Esophagus (tissue), 2 donors: ENCODE data around the gene RPS28. TPM values are rescaled to one million over a fixed set of nuclear protein-coding genes. Genes with fewer than 3 reads are reported as not detected.
"Not testable (repeated sequence)": the region's sequence is repeated elsewhere in the genome, so short reads cannot be mapped to it uniquely, and the experiment has no call there.

Experiments
- H3K27ac ChIP-seq, 2 donors: one replicate each; pipeline ENCODE4 v1.5.1; 2013; ENCODE audit warnings: low read depth in 2 of 2, mild to moderate bottlenecking in 2 of 2, inconsistent platforms in 1 of 2, low read length in 1 of 2, moderate library complexity in 1 of 2
- H3K27me3 ChIP-seq, 2 donors: one replicate each; pipeline ENCODE4 v1.6.1; 2013; ENCODE audit warnings: low read length in 2 of 2, control low read depth in 1 of 2, mild to moderate bottlenecking in 1 of 2; ENCODE audit not compliant: insufficient read depth in 2 of 2, control insufficient read depth in 1 of 2
- H3K36me3 ChIP-seq, 2 donors: one replicate each; pipeline ENCODE4 v1.6.1; 2013; ENCODE audit warnings: low read length in 1 of 2; ENCODE audit not compliant: control insufficient read depth in 2 of 2, insufficient read depth in 2 of 2
- H3K4me1 ChIP-seq, 2 donors: one replicate each; pipeline ENCODE4 v1.6.1; 2013; ENCODE audit warnings: low read length in 1 of 2; ENCODE audit not compliant: control insufficient read depth in 2 of 2, insufficient read depth in 2 of 2
- H3K4me3 ChIP-seq, 2 donors: one replicate each; pipeline ENCODE4 v1.5.1; 2013; ENCODE audit warnings: low read length in 2 of 2, mild to moderate bottlenecking in 2 of 2, low read depth in 1 of 2, moderate library complexity in 1 of 2
- H3K9me3 ChIP-seq, 2 donors: one replicate each; pipeline ENCODE4 v1.6.1; 2013; ENCODE audit warnings: mild to moderate bottlenecking in 2 of 2, low read depth in 1 of 2, low read length in 1 of 2, moderate library complexity in 1 of 2; ENCODE audit not compliant: control insufficient read depth in 2 of 2, insufficient read depth in 1 of 2
- WGBS, 2 donors: extraction: QIAGEN DNeasy Blood & Tissue Kit; methylation state at CpG; one replicate each; pipeline ENCODE4 v1.1.7; 2013; 5-methylcytosine and 5-hydroxymethylcytosine counted together
- polyA plus RNA-seq, 2 donors: library from polyadenylated mRNA; stranded (reverse); fragments of 200-250 nt; gene quantifications; one replicate each; pipeline ENCODE4 v1.2.3, GENCODE V29; 2013
- donor health status: healthy with polysubstance abuse.
- donor health status: Bipolar disorder and iron deficiency.

RPS28 gene
- polyA plus RNA-seq, 2 donors: 725 to 804 TPM

DNA sequence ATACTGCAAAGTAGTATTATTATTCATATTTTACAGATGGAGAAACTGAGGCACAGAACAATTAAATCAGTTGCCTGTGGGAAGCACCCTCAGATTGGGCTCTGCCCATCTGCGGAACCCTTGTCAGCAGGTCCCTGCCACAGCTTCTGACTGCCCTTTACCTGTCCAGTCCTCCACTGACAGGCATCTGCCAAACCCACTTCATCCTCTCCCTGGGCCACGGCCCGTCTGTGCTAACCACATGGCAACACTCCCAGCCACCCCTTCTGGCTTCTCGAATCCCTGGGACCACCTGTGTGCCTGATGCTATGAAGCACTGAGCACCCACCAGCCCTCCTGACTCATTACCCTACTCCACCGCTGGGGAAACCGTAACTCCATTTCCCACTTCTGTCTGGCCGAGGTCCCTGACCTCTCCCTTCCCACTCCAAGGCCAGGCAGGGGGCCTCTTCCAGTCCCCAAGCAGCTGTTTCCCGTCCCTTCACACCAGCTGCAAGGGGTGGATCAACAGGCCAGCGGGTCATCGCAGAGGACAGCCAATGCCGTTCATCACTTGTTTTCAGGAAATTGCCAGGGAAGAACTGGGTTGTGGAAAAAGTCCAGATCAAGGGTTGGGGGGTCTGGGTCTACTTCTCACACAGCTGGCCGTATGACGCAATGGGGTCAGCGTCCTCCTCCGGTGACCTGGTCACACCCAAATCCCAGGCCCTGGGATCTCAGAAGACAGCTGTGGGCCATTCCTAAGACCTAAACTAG is 19.2 kb downstream of the RPS28 start:
- Histone ChIP-seq H3K36me3 (no peaks in the 10 kb centered on the region), H3K27ac (peak overlapping the region in 1 of 2 donors; percentile 34), H3K4me1 (peaks cover 2 to 11% of the 10 kb centered on the region in 2 donors), H3K4me3 (no peak overlapping the region), H3K27me3 (peaks cover 0 to 4% of the 10 kb centered on the region in 2 donors), H3K9me3 (no peaks in the 10 kb centered on the region)
- WGBS, 2 donors: 23 to 30% methylated on average over 15 of the region's 15 CpGs

DNA sequence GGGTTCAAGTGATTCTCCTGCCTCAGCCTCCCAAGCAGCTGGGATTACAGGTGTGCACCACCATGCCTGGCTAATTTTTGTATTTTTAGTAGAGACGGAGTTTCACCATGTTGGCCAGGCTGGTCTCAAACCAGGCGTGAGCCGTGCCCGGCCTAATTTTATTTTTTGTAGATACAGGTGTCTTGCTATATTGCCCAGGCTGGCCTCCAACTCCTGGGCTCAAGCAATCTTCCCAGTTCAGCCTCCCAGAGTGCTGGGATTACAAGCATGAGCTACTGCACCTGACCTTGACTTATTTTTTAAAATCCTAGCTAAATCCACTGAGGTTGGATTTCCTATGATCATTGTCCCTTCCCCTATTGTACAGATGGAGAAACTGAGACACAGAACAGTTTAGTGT is 20.2 kb downstream of the RPS28 start:
- H3K4me3 ChIP-seq, H3K27me3 ChIP-seq, H3K27ac ChIP-seq, H3K36me3 ChIP-seq, H3K9me3 ChIP-seq: not testable (repeated sequence)
- peaks cover 2 to 10% of the 10 kb centered on the region in 2 donors for H3K4me1 ChIP-seq
- WGBS, 2 donors: 95 to 97% methylated on average over 4 of the region's 4 CpGs

DNA sequence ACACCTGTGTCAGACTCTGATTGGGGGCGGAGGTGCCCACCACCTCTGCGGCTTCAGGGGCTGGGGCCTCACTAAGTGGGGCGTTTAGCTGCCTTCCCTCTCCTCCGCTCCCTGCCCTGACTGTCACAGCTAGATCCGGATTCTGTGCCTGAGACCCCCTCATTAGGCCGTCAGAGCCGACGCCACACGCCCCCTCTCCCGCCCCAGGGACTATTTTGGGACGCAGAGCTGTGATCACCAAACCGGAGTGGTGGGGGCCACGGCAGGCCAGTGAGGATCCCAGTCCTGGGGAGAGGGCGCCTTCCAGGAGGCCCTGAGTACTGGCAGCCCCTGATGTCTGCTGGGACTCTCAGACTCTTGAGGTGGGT is 21.0 kb downstream of the RPS28 start:
- Histone ChIP-seq H3K9me3 (no peaks in the 10 kb centered on the region), H3K4me3 (peak overlapping the region in 1 of 2 donors; percentile 18), H3K27me3 (peaks cover 0 to 4% of the 10 kb centered on the region in 2 donors), H3K27ac (peak overlapping the region; percentile 12 to 37), H3K4me1 (peaks cover 2 to 10% of the 10 kb centered on the region in 2 donors), H3K36me3 (no peaks in the 10 kb centered on the region)
- 34 to 39% methylated on average over 14 of the region's 14 CpGs for WGBS, 2 donors

DNA sequence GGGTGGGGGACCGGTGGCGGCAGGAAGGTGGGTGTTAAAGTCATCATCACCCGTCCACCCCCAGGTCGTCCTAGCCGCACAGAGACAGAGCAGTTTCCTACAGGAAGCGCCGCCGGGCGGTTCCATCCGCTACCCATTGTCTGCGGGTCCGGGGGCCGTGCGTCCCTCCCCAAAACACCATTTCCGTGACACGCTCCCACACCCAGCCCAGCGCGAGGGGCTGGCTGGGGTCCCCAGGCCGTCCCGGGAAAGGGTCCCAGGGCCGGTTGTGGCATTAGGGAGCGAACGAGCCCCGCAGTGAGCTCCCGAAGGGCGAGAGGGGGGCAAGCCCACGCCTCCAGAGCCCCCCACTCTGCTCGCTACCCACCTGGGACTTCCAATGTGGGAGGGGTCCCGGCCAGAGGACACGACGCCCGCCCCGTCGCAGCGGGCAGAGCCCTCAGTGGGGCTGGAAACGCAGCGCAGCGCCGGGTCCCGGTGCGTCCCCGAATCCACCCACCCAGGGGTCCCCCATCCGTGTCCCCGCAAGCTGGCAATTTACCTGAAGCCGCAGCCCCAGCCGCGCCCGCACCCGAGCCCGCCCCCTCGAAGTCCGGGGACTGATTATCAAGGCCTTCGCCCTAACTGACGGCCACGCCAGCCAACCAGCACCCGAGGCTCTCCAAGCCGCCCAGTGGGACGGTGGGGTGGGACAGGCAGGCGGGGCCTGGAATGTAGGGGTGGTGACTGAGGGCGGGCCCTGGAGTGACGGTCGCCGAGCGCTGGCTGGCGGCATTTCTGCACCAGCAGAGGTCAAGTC is 21.6 kb downstream of the RPS28 start, which contains the start of gene KANK3:
Gene KANK3 (minus strand): TSS at position 579 of the 799 bp plus-strand sequence. CDS start 5,434 bp downstream, outside the sequence.
- Histone ChIP-seq H3K27me3 (peaks cover 0 to 4% of the 10 kb centered on the region in 2 donors), H3K36me3 (no peaks in the 10 kb centered on the region), H3K27ac (peak within 1 kb of the TSS; percentile 67 to 75), H3K9me3 (no peaks in the 10 kb centered on the region), H3K4me3 (peak within 1 kb of the TSS; percentile 38 to 61), H3K4me1 (peaks cover 0 to 10% of the 10 kb centered on the region in 2 donors)
- WGBS, 2 donors: 4 to 5% methylated on average over 59 to 65 of the region's 65 CpGs

DNA sequence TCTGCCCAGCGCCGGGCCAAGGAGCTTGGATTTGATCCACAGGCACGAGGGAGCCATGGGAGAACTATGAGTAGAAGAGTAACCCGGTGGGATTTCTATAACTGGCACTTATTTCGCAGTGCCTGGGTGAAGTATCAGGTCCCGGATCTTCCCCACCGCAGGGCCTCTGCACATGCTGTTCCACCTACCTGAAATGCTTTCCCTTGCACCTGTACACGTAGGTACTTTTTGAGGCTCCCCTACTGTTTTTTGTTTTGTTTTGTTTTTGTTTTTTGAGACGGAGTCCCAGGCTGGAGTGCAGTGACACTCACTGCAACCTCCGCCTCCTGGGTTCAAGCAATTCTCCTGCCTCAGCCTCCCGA is 22.2 kb downstream of the RPS28 start:
- peaks cover 0 to 10% of the 10 kb centered on the region in 2 donors for H3K4me1 ChIP-seq
- H3K27me3 ChIP-seq: peaks cover 0 to 4% of the 10 kb centered on the region in 2 donors
- peak overlapping the region; percentile 38 to 61 for H3K4me3 ChIP-seq
- H3K27ac ChIP-seq: no peak overlapping the region
- WGBS, 2 donors: 38 to 40% methylated on average over 11 of the region's 11 CpGs
- H3K9me3 ChIP-seq: no peaks in the 10 kb centered on the region
- no peaks in the 10 kb centered on the region for H3K36me3 ChIP-seq

DNA sequence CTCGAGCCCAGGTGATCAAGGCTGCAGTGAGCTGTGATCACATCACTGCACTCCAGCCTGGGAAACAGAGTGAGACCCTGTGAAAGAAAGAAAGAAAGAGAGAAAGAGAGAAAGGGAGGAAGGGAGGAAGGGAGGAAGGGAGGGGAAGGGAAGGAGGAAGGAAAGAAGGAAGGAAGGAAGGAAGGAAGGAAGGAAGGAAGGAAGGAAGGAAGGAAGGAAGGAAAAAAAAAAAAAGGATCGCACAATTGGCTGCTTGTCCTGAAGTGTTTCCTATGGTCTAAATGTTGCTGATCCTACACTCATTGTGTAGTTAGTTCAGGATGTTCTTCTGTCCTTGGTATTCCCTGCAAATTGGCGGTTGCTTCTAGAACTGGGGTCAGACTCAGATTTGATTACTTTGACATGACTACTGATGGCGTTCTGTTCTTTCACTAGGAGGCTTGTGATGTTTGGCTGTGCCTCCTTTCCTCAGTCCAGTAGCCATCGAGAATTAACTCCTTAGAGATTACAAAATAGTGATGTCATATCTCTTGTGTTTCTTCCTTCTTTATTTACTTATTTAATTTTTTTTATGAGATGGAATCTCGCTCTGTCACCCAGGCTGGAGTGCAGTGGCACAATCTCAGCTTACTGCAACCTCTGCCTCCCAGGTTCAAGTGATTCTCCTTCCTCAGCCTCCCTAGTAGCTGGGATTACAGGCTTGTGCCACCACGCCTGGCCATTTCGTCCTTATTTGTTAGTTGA is 28.5 kb downstream of the RPS28 start:
- H3K27ac ChIP-seq, H3K4me1 ChIP-seq, H3K9me3 ChIP-seq, H3K4me3 ChIP-seq, H3K36me3 ChIP-seq, H3K27me3 ChIP-seq: not testable (repeated sequence)
- 70 to 71% methylated on average over 8 of the region's 8 CpGs for WGBS, 2 donors

DNA sequence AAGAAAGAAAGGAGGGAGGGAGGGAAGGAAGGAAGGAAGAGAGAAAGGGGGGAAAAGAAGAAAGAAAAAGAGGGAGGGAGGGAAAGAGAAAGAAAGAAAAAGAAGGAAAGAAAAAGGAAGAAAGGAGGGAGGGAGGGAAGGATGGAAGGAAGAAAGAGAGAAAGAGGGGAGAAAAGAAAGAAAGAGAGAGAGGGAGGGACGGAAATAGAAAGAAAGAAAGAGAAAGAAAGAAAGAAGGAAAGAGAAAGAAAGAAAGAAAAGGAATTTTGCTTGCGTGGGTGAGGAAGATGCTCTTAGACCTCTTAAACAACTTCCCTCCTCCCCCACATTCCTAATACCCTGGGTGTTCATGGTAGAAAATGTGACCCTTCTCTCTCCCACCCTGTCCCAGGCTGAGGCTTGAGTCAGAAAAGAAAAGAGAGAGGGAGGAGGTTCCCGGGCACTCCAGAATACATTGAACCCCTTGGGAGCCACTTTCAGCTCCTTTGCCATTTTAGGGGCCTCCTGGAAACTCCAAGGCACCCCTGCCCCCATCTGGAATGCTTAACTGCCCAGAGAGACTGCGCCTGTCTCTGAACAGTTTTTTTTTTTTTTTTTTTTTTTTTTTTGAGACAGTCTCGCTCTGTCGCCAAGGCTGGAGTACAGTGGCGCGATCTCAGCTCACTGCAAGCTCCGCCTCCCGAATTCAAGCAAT is 31.0 kb downstream of the RPS28 start:
- H3K4me3 ChIP-seq: no peak overlapping the region
- no peaks in the 10 kb centered on the region for H3K27me3 ChIP-seq
- peaks cover 0 to 3% of the 10 kb centered on the region in 2 donors for H3K9me3 ChIP-seq
- 25 to 38% methylated on average over 10 of the region's 10 CpGs for WGBS, 2 donors
- no peak overlapping the region for H3K27ac ChIP-seq
- no peaks in the 10 kb centered on the region for H3K36me3 ChIP-seq
- no peaks in the 10 kb centered on the region for H3K4me1 ChIP-seq

DNA sequence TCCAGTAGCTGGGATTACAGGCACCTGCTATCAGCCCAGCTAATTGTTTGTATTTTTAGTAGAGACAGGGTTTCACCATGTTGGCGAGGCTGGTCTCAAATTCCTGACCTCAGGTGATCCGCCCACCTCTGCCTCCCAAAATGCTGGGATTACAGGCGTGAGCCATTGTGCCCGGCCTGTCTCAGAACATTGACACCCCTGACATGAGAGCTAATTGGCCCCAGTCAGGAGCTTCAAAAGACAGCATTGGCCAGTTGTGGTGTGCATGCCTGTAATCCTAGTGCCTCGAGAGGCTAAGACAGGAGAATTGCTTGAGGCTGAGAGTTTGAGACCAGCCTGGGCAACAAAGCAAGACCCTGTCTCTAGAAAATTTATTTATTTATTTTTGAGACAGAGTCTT is 31.5 kb downstream of the RPS28 start:
- not testable (repeated sequence) for H3K4me1 ChIP-seq, H3K27me3 ChIP-seq, H3K36me3 ChIP-seq, H3K4me3 ChIP-seq, H3K27ac ChIP-seq, H3K9me3 ChIP-seq
- WGBS, 2 donors: 41 to 43% methylated on average over 5 of the region's 5 CpGs
